OCI-LY7 (cell line): ENCODE results near the gene EDAR. TPM values are rescaled to one million over a fixed set of nuclear protein-coding genes. Genes with fewer than 3 reads are reported as not detected.

Experiments used
- BruUV-seq: library from RNA; stranded (reverse); fragments of 400-500 nt; replicated peaks from 2 replicates; lab custom pipeline; 2021; lab: Mats Ljungman, UMichigan
- CTCF ChIA-PET: fragments of 300-600 bp; sonication (Branson Sonifier 250); formaldehyde crosslinking; loops from one replicate; lab custom pipeline; 2022; ENCODE audit warnings: antibody characterized with exemption; ENCODE audit not compliant: unreplicated experiment; lab: Charles Lee
- POLR2A ChIA-PET: fragments of 300-600 bp; sonication (Branson Sonifier 250); formaldehyde crosslinking; loops from one replicate; lab custom pipeline; 2022; ENCODE audit warnings: antibody characterized with exemption; lab: Charles Lee
- DNase-seq: peaks from one replicate; pipeline ENCODE4 v3.0.0-alpha.2; 2015; ENCODE audit warnings: low spot score
- H2AFZ ChIP-seq: fragments of 200-600 bp; sonication (generic), shearing (Covaris generic); 2 replicates; pipeline ENCODE4 v1.6.1; 2014; ENCODE audit warnings: mild to moderate bottlenecking, antibody characterized with exemption, low read length, moderate library complexity
- H3K27ac ChIP-seq: fragments of 200-600 bp; sonication (generic); 2 replicates; pipeline ENCODE4 v1.5.1; 2014; ENCODE audit warnings: mixed run types, low read depth, mild to moderate bottlenecking, moderate library complexity, low read length, inconsistent platforms; ENCODE audit not compliant: poor library complexity, severe bottlenecking
- H3K36me3 ChIP-seq: fragments of 200-600 bp; sonication (generic); 2 replicates; pipeline ENCODE4 v1.6.1; 2014; ENCODE audit warnings: mild to moderate bottlenecking, antibody characterized with exemption, low read length, moderate library complexity, mixed read lengths; ENCODE audit not compliant: insufficient read depth
- H3K4me1 ChIP-seq: fragments of 200-600 bp; sonication (generic); 2 replicates; pipeline ENCODE4 v1.5.1; 2014; ENCODE audit warnings: mild to moderate bottlenecking, low read length; ENCODE audit not compliant: insufficient read depth, poor library complexity, severe bottlenecking
- H3K4me2 ChIP-seq: fragments of 200-600 bp; sonication (generic); 2 replicates; pipeline ENCODE4 v1.6.1; 2014; ENCODE audit warnings: mild to moderate bottlenecking, low read length
- H3K4me3 ChIP-seq: fragments of 200-600 bp; sonication (generic); 2 replicates; pipeline ENCODE4 v1.5.1; 2014; ENCODE audit warnings: mild to moderate bottlenecking, low read depth, low read length; ENCODE audit not compliant: poor library complexity, severe bottlenecking
- H3K79me2 ChIP-seq: fragments of 200-600 bp; sonication (generic); 2 replicates; pipeline ENCODE4 v1.6.1; 2016; ENCODE audit warnings: low read depth, mild to moderate bottlenecking, low read length, moderate library complexity, mixed read lengths; ENCODE audit not compliant: insufficient read depth
- H3K9me2 ChIP-seq: fragments of 200-600 bp; sonication (generic); 2 replicates; pipeline ENCODE4 v1.6.1; 2016; ENCODE audit warnings: mild to moderate bottlenecking, low read length, mixed read lengths; ENCODE audit not compliant: insufficient read depth
- H3K9me3 ChIP-seq: fragments of 200-600 bp; sonication (generic); 2 replicates; pipeline ENCODE4 v1.6.1; 2014; ENCODE audit warnings: mild to moderate bottlenecking, mixed run types, low read length, mixed read lengths
- H4K20me1 ChIP-seq: fragments of 200-600 bp; sonication (generic); 2 replicates; pipeline ENCODE4 v1.6.1; 2014; ENCODE audit warnings: mild to moderate bottlenecking, antibody characterized with exemption, low read length, moderate library complexity, mixed read lengths; ENCODE audit not compliant: insufficient read depth
- CTCF ChIP-seq: fragments of 200-600 bp; sonication (generic); conservative IDR thresholded peaks from 2 replicates; pipeline ENCODE4 v1.5.1; 2014; ENCODE audit warnings: mild to moderate bottlenecking, antibody characterized with exemption, low read length, moderate library complexity, mixed read lengths
- EZH2phosphoT487 ChIP-seq: fragments of 200-600 bp; sonication (generic); IDR thresholded peaks from 2 replicates; pipeline ENCODE4 v1.6.1; 2018; ENCODE audit warnings: low read depth, borderline replicate concordance, mild to moderate bottlenecking, mixed run types, antibody characterized with exemption, low read length, moderate library complexity, mixed read lengths
- intact Hi-C: fragments of 100-400 bp; cut with micrococcal nuclease; formaldehyde crosslinking; loops from one replicate; pipeline ENCODE4 v1.10.0; 2022; ENCODE audit not compliant: unreplicated experiment
- total RNA-seq, 2 experiments: library from RNA; depleted of rRNA in 1 of 2; stranded (reverse); fragments of >200 nt in 1 of 2; shearing (Covaris generic) in 1 of 2; gene quantifications; 2 replicates each; pipeline ENCODE4 v1.2.3, GENCODE V29; 2014 to 2022

The EDAR gene
- total RNA-seq, 2 experiments from 2014 or later: not detected

GRCh38 chr2:108923019-108923700 lies 65.9 kb downstream of the EDAR start:
- intact Hi-C loops: no loop called here
- H3K4me2 ChIP-seq: no peak overlapping the region
- H3K36me3 ChIP-seq: no peaks in the 10 kb centered on the region

GRCh38 chr2:108922141-108922915 lies 66.7 kb downstream of the EDAR start:
- Histone ChIP-seq H4K20me1 (no peaks in the 10 kb centered on the region), H3K4me2 (no peak overlapping the region), H3K79me2 (no peaks in the 10 kb centered on the region), H3K36me3 (no peaks in the 10 kb centered on the region), H3K9me3 (no peaks in the 10 kb centered on the region), H3K9me2 (no peaks in the 10 kb centered on the region), H3K4me1 (no peaks in the 10 kb centered on the region), H2AFZ (no peak overlapping the region), H3K4me3 (no peak overlapping the region), H3K27ac (no peak overlapping the region)
- no peak for DNase-seq
- intact Hi-C loops: no loop called here
- no TSS peak for BruUV-seq
- POLR2A ChIA-PET: no interaction called here
- CTCF ChIA-PET: no interaction called here
- TF ChIP-seq EZH2phosphoT487 (no peak), CTCF (no peak)

More at GRCh38 chr2:108923019-108923700, 65.9 kb downstream of the EDAR start:
- CTCF ChIA-PET: no interaction called here
- Histone ChIP-seq H3K9me3 (no peaks in the 10 kb centered on the region), H3K4me1 (no peaks in the 10 kb centered on the region), H4K20me1 (no peaks in the 10 kb centered on the region), H3K79me2 (no peaks in the 10 kb centered on the region), H3K27ac (no peak overlapping the region), H3K4me3 (no peak overlapping the region), H3K9me2 (no peaks in the 10 kb centered on the region), H2AFZ (no peak overlapping the region)
- no peak for DNase-seq
- POLR2A ChIA-PET: interaction anchor here (0.6 kb wide), 1 partner anchor 9 kb away, joined by 3 read pairs; no protein-coding TSS in a partner anchor
- BruUV-seq: no TSS peak
- TF ChIP-seq EZH2phosphoT487 (no peak), CTCF (no peak)
